HG02642 (cell line): Measurements from ENCODE around the gene CLOCK.

Experiments used
- ATAC-seq: cut with Tn5 transposase; IDR thresholded peaks from one replicate; pipeline ENCODE4 v1.9.1; 2021; ENCODE audit warnings: mild to moderate bottlenecking; ENCODE audit not compliant: unreplicated experiment, poor library complexity

Gene CLOCK

DNA sequence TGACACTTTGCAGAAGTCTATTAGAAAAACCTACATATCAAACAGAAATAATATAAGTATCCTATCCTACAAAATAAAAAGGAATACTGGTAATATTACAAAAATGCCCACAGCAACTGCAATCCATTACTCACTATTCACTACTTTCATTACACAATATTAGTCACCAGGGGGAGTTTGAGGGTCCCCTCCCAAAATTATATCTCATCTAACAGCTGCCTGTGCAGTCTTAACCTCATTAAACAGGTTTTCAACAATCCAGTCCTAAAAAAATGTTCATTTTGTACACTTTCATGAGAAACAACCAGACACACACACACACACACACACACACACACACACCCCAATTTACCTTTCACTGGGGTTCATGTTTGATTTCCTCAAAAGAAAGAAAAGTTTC lies 2.9 kb downstream of the CLOCK start:
- no peak for ATAC-seq

DNA sequence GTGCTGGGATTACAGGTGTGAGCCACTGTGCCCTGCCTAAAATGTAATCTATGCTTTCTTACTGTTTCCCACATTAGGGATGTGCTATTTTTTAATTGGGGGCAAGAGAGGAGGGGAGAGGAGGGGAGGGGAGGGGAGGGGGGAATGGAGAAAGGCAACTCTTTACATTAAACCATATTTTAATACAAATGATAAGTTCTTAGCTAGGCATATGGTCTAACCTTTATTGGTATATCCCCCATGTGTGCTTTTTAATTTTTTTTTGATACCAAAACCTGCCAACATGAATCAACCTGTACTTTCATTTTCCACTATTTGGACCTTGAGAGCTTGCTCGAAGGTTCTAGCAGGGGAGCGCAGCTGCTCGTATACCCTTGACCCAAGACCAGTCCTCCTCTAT lies 6.4 kb downstream of the CLOCK start:
- ATAC-seq: no peak

DNA sequence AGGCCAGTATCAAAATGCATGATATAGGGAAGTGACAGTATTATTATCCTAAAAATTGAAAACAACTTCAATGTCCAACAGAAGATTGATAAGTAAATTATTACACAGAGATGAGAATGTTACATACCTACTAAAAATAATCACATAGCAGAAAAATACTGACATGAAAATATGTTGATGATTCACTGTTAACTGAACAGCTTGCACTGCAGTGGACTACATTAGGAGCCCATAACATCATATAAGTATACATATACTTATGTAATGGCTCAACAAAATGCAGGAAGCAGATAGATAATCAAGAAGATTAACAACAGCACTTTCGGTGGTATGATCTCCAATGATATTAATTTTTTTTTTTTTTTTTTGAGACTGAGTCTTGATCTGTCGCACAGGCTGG lies 7.1 kb downstream of the CLOCK start:
- ATAC-seq: no peak

DNA sequence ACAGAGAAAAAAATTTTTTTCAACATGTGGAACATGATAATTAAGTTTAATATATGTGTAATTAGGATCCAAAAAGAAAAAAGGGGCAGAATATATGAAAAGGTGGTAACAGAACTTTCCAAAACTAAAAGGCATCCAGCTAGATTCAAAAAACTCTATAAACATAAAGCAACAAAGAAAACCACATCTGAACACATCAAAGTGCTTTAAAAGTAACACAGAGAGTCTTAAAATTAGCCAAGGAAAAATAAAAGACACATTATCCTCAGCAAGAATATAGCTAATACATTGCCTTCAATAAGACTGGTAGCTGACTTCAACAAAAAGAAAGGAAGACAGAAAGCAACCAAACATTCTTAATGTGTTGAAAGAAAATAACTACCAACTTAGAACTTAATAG lies 8.2 kb downstream of the CLOCK start:
- no peak for ATAC-seq

DNA sequence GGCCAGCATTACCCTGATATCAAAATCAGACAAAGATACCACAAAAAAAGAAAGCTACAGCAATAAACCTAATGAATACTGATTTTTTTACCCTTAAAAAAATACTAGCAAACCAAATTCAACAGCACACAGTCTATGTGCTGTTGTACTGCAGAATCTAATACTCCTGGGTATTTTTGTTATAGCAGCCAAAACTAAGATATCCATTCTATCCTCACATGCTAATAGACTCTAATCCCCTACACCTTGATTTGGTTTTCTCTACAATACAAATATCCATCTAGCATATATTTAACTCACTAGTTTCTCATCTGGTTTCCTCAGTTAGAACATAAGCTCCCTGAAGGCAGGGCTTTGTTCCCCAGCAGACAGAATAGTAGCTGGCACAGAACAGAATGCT lies 12.4 kb downstream of the CLOCK start:
- no peak for ATAC-seq

DNA sequence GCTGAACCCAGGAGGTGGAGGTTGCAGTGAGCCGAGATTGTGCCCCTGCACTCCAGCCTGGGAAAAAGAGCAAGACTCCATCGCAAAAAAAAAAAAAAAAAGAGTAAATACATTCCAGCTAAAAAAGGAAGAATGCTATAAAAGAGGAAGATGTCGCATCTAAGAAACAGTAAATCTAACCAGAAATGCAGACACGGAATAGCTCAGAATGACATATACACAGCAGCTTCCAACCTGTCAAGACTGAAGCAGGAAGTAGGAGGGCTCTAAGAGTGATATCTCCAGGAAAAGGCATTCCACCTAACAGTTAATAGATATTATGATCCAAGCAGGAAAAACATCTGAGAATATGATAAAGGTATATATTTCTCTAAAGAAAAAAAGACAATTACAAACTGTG lies 16.0 kb downstream of the CLOCK start:
- ATAC-seq: no peak

DNA sequence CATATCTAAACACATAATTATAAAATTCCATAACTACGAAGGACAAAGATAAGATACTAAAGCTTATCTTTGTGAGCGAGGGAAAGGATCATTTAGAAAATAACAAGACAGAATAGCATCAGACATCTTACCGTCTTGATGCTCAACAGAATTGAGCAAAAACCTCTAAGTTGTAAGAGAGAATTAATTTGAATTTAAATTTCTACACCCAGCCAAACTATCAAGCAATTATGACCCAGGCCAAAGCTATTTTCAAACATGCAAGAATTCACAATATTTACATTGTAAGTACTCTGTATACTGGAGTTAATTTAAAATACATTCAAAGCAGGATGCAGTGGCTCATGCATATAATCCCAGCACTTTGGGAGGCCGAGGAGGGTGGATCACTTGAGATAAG lies 16.5 kb downstream of the CLOCK start:
- ATAC-seq: no peak

DNA sequence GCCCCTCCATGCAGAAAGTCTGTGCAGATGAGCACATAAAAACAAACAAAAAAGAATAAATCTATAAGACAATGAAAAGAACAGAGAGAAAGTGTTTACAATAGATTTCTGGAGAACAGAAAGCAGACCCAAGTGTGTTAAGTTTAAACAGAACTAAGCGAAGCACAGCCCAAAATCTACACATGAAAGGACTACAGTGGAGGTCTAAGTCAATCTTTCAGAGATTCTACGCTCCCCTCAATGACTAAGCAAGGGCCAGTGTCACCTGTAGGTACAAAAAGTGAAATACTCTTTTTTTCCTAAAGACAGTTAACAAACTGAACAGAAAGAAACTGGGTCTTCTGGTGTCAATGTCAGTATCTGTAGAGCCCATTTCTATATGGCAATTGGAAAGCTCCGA lies 18.2 kb downstream of the CLOCK start:
- ATAC-seq: no peak

DNA sequence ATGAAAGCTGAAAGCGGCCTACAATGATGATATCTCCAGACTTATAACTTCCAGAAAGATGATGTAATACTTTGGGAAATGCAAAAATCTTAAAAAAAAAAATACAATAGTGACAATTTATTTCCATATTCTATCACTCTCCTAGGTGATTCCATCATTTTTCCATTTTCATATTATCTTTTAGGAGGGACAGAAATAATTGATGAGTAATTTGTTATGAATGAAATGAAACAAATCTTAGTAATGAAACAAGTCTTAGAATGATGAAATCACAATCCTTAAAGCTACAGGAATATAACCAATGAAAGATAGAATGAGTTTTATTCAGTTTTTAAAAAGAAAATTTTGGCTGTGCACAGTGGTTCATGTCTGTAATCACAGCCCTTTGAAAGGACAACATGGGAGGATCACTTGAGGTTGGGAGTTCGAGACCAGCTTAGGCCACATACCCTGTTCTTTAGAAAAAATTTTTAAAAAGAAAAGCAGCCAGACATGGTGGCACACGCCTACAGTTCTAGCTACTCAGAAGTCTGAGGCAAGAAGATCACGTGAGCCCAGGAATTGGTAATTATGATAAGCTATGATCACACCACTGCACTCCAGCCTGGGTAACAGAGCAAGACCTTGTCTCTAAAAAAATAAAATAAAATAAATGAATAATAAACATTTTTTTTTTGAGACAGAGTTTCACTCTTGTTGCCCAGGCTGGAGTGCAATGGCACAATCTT lies 21.7 kb downstream of the CLOCK start:
- no peak for ATAC-seq

DNA sequence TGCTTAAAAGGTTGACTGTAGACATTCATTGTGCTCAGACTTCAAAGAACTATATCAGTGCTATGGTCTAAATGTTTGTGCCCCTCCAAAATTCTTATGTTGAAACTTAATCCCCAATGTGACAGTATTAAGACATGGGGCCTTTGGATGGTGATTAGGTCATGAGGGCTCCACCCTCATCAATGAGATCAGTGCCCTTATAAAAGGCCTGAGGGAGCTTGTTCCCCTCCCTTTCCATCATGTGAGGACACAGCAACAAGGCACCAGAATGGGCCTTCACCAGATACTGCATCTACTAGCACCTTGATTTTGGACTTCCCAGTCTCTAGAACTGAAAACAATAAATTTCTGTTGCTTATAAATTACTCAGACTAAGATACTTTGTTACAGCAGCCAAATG lies 28.3 kb downstream of the CLOCK start:
- no peak for ATAC-seq

DNA sequence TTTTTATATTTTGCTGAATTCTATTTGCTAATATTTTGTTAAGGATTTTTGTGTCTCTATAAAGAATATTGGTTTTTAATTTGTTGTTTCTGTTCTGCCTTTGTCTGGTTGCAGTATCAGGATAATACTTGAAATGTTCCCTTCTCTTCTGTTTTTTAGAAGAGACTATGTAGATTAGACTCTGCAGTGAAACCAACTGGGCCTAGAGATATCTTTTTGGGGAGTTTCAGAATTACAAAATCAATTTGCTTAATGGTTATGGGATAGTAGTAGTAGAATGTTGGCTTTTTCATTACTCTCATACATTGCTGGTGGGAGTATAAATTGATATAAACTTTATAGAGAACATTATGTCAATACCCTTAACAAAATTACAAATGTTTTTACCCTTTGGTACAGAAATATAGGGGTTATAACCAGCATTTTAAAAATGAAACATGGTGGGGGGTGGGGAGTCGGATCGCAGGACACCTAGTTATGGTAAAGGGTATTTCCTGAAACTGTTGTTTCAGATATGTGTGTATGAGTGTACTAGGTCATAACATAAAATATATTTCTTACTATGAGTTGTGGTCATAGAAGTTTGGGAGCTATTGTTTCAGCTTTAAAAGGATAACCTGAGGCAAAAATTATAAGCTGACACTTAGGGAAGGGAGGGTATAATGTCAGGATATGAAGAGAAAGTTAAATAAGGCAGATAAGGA lies 29.0 kb downstream of the CLOCK start:
- peak; percentile 68 for ATAC-seq

DNA sequence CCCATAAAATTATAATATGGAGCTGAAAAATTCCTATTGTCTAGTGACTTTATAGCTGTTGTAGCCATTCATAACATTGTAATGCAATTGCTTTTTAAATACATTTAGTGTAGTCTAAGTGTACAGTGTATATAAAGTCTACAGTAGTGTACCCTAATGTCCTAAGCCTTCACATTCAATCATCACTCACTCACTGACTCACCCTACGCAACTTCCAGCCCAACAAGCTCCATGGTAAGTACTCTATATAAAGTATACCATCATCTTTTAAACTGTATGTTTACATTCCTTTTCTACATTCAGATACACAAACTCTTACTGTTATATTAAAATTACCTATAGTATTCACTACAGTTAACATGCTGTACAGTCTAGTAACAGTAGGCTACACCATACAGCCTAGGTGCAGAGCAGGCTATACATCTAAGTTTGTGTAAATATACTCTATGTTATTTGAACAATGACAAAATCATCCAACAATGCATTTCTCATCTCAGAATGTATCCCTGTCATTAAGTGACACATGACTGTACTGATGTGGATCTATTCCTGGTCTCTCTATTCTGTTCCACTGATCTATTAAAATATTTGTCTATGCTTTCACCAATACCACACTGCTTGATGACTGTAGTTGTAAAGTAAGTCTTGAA lies 33.7 kb downstream of the CLOCK start:
- no peak for ATAC-seq

DNA sequence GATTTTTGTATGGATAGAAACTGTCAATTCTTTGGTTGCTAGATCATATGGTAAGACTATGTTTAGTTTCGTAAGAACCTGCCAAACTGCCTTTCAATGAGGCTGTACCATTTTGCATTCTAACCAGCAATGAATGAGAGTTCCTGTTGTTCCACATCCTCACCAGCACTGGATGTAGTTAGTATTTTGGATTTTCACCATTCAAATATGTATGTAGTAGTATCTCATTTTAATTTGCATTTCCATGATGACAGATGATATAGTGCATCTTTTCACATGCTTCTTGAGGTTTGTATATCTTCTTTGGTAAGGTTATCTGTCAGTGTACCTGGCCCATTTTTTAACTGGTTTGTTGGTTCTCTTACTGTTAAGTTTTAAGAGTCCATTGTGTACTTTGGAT lies 34.6 kb downstream of the CLOCK start:
- ATAC-seq: no peak

DNA sequence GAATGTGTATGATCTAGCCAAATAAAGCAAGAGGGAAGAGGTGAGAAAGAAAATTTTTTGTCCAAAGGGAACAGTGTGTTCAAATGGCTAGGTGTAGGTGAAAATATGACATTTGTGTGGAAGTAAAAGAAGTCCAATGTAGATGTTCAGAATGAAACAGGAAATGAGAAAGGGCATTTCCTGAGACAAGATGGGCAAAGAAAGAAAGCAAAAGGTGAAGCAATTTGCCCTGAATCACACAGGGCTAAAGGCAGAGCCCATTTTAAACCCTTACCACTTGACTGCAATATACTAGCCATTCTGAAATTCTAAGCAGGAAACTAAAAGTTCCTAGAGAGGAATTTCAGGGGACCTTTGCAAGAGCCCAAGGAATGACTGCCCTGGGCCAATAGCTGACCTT lies 36.0 kb downstream of the CLOCK start:
- no peak for ATAC-seq

DNA sequence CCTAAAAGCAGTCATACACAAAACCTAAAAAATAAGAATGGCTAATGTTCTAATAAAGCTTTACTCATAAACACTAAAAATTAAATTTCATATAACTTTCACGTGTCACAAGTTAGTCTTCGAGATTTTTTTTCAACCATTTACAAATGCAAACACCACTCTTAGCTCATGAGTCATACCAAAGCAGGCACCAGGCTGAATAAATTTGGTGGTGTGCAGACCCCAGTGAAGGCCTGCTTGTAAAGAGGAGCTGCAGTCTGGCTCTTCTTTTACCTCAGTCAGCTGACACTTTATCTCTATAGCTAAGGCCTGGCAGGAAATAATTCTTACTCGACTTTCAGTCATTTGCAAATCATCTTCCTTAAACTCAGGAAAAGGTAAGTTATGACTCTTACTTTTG lies 37.4 kb downstream of the CLOCK start:
- no peak for ATAC-seq

DNA sequence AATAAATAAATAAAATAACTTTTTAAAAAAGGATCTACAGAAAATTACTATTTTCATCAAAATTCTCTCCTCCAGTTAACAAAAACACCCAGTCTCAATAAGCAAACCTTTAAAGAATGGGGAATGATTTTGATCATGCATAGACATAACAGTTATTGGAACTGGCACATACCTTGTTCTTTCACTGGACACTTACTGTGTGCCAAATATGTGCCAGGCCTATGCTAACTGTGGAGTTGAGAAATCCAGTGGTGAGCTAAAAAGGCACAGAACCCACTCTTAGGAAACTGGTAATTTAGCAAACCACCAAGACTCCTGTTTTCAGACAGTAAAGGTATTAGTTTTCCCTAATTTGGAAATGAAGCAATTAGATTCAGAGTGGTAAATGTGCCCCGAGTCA lies 39.1 kb downstream of the CLOCK start:
- ATAC-seq: no peak

DNA sequence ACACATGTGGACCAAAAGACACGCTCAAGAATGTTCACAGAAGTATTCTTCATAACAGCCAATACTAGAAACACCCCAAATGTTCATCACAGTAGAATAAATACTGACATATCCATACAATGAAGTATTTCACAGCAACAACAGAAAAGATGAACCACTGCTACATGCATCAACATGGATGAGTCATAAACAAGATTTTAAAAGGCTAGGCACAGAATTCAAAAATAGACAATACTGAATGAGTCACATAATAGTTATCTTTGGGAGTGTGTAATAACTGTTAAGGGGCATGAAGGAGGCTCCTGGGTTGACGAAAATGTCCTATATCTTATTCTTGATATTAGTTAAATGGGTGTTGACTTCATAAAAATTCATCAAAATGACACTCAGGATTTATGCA lies 43.5 kb downstream of the CLOCK start:
- ATAC-seq: no peak

DNA sequence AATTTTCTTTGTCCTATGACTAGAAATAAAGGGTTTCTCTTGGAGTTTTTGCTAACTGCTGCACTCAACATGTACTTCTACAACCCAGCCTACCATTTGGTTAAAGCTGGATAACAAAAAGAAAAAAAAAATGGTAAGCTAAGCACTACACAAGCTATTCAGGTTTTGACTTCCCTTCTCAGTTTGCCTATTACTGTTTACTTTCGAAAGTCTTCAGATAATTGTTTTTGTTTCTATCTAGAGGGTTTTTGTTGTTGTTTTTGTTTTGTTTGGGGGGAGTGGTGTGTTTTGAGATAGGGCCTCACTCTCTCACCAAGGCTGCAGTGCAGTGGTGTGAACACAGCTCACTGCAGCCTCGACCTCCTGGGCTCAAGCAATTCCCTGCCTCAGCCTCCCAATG lies 46.6 kb downstream of the CLOCK start:
- ATAC-seq: peak; percentile 64

DNA sequence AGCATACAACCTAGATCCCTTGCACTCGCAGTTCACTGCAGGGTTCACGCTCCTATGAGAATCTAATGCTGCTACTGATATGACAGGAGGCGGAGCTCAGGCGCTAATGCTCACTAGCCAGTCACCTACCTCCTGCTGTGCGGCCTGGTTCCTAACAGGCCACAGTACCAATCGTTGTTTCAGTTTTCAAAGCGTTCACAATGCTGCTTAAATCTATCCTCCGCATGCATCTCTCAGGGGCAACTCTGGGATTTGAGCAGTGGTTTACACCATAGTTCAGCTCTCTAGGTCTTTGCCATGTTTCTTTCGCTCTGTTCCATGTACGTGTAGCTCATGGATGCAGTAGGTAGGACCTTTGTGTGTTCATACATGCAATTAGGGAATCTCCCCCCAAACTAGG lies 47.2 kb downstream of the CLOCK start:
- ATAC-seq: no peak

DNA sequence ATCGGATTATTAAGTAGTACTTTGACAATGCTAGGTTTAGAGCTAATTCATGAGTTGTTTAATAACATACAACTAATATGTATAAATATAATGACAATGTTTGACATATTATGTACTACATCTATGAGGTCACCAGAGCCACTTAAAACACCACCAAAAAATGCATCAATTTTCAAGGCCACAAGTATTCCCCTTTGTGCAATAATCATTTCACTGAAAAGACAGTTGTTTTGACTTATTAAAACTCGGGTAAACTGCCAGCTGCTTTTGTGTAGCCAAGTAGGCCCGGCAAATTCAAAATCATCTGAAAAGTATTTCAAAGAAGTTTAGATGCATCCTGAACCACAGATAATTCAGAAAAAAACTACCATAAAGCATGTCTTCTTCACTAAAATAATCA lies 48.7 kb downstream of the CLOCK start:
- ATAC-seq: no peak

DNA sequence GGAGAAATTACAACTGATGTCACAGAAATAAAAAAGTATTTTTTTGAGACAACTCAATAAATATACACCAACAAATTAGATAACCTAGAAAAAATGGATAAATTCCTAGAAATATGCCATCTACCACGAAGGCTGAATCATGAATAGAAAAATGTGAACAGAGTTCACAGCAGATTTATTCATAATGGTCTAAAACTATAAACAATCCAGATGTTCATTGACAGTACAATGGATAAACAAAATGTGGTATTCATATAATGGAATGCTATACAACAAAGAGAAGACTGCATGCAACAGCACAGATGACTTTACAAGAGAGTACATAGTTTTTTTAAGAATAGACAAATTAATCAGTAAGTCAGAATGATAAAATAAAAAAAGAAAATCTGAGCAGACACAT lies 55.2 kb downstream of the CLOCK start:
- no peak for ATAC-seq

DNA sequence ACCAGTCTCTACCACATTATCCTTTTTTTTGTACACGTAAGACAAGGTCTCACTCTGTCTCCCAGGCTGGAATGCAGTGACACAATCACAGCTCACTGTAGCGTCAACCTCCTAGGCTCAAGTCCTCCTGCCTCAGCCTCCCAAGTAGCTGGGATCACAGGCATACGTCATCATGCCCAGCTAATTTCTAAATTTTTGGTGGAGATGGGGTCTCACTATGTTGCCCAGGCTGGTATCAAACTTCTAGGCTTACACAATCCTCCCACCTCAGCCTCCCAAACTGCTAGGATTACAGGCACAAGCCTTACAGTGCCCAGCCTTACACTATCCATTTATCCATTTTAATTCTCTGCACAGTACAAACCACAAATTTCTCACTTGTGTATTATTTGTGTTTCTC lies 58.0 kb downstream of the CLOCK start:
- ATAC-seq: no peak
